GM23338 (cell line): ENCODE data around the gene ARHGAP9.

Experiments used
- ZNF114 ChIP-seq: fragments of 250-450 bp; sonication (Bioruptor Pico); IDR thresholded peaks from 2 replicates; pipeline ENCODE4 v1.5.0; 2020; ENCODE audit warnings: mild to moderate bottlenecking, moderate library complexity
- TF ChIP-seq, protein P1 (sequence below), 2 experiments: fragments of 200-600 bp in 1 of 2; sonication (generic) in 1 of 2; conservative IDR thresholded peaks; 2 replicates each; pipeline versions ENCODE4 v1.5.1 to v1.6.1; 2016 to 2017; ENCODE audit warnings: antibody characterized with exemption in 2 of 2, low read depth in 2 of 2, mild to moderate bottlenecking in 2 of 2, moderate library complexity in 1 of 2

DNA sequence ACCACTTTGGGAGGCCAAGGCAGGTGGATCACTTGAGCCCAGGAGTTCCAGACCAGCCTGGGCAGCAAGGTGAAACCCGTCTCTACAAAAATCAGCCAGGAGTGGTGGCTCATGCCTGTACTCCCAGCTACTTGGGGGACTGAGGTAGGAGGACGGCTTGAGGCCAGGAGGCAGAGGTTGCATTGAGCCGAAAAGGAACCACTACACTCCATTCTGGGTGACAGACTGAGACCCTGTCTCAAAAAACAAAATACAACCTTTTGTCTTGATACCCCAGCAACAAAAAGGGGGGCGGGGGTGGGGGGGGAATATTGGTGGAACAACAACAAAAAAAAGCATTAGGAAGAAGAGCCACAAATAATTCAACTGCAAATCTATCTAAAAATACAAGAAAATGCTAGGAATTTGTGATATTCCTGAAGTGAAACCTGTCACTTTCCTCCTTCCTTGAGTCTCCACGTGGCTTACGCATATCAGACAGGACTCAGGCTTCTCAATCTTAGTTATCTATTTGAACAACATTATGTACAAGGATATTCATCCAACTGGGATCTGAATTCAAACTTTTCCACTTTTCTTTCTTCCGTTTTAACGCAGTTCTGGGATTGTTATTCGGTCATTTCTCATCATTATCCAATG, 50.1 kb downstream of the ARHGAP9 start:
- TF ChIP-seq, protein P1, sequence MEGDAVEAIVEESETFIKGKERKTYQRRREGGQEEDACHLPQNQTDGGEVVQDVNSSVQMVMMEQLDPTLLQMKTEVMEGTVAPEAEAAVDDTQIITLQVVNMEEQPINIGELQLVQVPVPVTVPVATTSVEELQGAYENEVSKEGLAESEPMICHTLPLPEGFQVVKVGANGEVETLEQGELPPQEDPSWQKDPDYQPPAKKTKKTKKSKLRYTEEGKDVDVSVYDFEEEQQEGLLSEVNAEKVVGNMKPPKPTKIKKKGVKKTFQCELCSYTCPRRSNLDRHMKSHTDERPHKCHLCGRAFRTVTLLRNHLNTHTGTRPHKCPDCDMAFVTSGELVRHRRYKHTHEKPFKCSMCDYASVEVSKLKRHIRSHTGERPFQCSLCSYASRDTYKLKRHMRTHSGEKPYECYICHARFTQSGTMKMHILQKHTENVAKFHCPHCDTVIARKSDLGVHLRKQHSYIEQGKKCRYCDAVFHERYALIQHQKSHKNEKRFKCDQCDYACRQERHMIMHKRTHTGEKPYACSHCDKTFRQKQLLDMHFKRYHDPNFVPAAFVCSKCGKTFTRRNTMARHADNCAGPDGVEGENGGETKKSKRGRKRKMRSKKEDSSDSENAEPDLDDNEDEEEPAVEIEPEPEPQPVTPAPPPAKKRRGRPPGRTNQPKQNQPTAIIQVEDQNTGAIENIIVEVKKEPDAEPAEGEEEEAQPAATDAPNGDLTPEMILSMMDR (conservative IDR thresholded peaks at IDR 0.05; ENCODE audit: low read depth in 2 of 2): no peak
- no peak for TF ChIP-seq ZNF114
